ENCODE results near the gene COX7B. TPM values are rescaled to one million over a fixed set of nuclear protein-coding genes. Genes with fewer than 3 reads are reported as not detected.
"Not testable (repeated sequence)": the region's sequence is repeated elsewhere in the genome, so short reads cannot be mapped to it uniquely, and the experiment has no call there.

COX7B gene
- total RNA-seq, 1 experiment from 2014 or later = 243 TPM

DNA sequence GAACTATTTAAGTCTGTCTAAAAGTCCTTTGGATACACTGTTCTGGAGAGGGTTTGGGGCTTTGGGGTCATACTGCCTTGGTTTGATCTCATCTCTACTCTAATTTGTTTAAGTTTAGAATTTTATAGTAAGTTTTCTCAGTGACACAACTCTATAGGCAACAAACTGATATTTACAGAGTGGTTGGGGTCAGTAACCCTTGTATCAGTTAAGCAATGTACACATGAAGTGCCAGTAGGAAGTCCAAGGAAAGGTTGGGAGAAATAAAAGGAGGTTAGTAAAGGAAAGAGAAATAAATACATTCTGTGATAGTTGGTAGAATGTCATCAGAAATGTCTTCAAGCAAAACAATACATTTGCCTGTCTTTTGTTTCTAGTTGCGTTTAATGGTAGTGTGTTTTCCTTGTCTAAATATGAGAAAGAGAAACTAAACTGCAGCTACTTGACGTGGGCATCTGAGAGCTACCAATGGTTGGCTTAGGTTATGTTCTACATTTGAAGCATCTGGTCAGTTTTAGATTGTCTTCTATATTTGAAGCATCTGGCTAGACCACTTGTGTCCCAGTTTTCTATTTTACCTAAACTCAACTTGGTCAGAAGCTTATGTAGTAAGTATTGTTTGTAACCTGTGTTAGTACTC is 18.1 kb downstream of the COX7B start:
- no peaks in the 10 kb centered on the region for H3K9me3 Mint-ChIP-seq (ENCODE audit: unreplicated experiment)
- TF ChIP-seq, protein P1, sequence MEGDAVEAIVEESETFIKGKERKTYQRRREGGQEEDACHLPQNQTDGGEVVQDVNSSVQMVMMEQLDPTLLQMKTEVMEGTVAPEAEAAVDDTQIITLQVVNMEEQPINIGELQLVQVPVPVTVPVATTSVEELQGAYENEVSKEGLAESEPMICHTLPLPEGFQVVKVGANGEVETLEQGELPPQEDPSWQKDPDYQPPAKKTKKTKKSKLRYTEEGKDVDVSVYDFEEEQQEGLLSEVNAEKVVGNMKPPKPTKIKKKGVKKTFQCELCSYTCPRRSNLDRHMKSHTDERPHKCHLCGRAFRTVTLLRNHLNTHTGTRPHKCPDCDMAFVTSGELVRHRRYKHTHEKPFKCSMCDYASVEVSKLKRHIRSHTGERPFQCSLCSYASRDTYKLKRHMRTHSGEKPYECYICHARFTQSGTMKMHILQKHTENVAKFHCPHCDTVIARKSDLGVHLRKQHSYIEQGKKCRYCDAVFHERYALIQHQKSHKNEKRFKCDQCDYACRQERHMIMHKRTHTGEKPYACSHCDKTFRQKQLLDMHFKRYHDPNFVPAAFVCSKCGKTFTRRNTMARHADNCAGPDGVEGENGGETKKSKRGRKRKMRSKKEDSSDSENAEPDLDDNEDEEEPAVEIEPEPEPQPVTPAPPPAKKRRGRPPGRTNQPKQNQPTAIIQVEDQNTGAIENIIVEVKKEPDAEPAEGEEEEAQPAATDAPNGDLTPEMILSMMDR (IDR thresholded peaks at IDR 0.05; ENCODE audit: insufficient read depth in 1 of 2, low read depth in 1 of 2, low read length in 1 of 2, severe bottlenecking in 1 of 2, unreplicated experiment in 1 of 2) = no peak
- H3K36me3 ChIP-seq (ENCODE audit: control insufficient read depth, insufficient read depth, low read length) = no peaks in the 10 kb centered on the region
- no peaks in the 10 kb centered on the region for H3K4me1 Mint-ChIP-seq (ENCODE audit: low read depth, unreplicated experiment)
- H3K4me1 ChIP-seq = no peaks in the 10 kb centered on the region
- no TSS peak for BruUV-seq (replicated peaks)
- H3K4me3 ChIP-seq (ENCODE audit: low read depth, low read length) = no peak overlapping the region
- no peaks in the 10 kb centered on the region for H3K27me3 ChIP-seq (replicated peaks; ENCODE audit: control insufficient read depth, insufficient read depth, low read length)
- no peaks in the 10 kb centered on the region for H3K27me3 Mint-ChIP-seq (ENCODE audit: insufficient read depth, unreplicated experiment)
- no peak overlapping the region for H3K27ac Mint-ChIP-seq (ENCODE audit: unreplicated experiment)
- intact Hi-C loops (cut with micrococcal nuclease; ENCODE audit: unreplicated experiment) = no loop called here
- no peaks in the 10 kb centered on the region for H3K36me3 Mint-ChIP-seq (ENCODE audit: insufficient read depth, unreplicated experiment)
- ChIA-PET POLR2A (no interaction called here), CTCF (no interaction called here)
- no peak overlapping the region for H3K4me3 Mint-ChIP-seq (ENCODE audit: unreplicated experiment)
- DNase-seq = no peak
- no peaks in the 10 kb centered on the region for H3K9me3 ChIP-seq

DNA sequence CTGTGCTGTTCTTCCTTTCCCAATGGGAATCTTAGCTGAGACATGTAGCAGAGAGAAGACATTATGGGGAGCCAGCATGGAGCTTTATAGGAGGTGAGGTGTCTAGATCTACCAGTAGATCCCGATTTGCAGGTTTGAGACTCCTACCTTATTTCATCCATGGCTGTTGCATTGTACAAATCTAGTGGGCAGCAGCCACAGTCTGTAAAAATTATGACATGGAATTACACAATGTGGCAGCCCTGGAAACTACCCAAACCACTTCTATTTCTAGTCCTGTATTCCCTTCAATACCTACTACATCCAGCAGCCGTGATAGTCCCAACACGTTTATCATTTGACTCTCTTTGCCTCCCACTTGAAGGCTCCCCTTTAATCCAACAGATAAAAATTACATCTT is 19.3 kb downstream of the COX7B start:
- Histone ChIP-seq H3K27me3 (replicated peaks; ENCODE audit: control insufficient read depth, insufficient read depth, low read length) (no peaks in the 10 kb centered on the region), H3K36me3 (ENCODE audit: control insufficient read depth, insufficient read depth, low read length) (no peaks in the 10 kb centered on the region), H3K4me1 (no peaks in the 10 kb centered on the region), H3K4me3 (ENCODE audit: low read depth, low read length) (no peak overlapping the region), H3K9me3 (no peaks in the 10 kb centered on the region)
- DNase-seq = no peak
- H3K27ac Mint-ChIP-seq (ENCODE audit: unreplicated experiment) = no peak overlapping the region
- H3K4me1 Mint-ChIP-seq (ENCODE audit: low read depth, unreplicated experiment) = no peaks in the 10 kb centered on the region
- CTCF ChIA-PET = no interaction called here
- H3K9me3 Mint-ChIP-seq (ENCODE audit: unreplicated experiment) = no peaks in the 10 kb centered on the region
- no TSS peak for BruUV-seq (replicated peaks)
- H3K36me3 Mint-ChIP-seq (ENCODE audit: insufficient read depth, unreplicated experiment) = no peaks in the 10 kb centered on the region
- no peaks in the 10 kb centered on the region for H3K27me3 Mint-ChIP-seq (ENCODE audit: insufficient read depth, unreplicated experiment)
- POLR2A ChIA-PET = no interaction called here
- no peak overlapping the region for H3K4me3 Mint-ChIP-seq (ENCODE audit: unreplicated experiment)
- TF ChIP-seq, protein P1 (IDR thresholded peaks at IDR 0.05; ENCODE audit: insufficient read depth in 1 of 2, low read depth in 1 of 2, low read length in 1 of 2, severe bottlenecking in 1 of 2, unreplicated experiment in 1 of 2) = no peak
- intact Hi-C loops (cut with micrococcal nuclease; ENCODE audit: unreplicated experiment) = no loop called here

DNA sequence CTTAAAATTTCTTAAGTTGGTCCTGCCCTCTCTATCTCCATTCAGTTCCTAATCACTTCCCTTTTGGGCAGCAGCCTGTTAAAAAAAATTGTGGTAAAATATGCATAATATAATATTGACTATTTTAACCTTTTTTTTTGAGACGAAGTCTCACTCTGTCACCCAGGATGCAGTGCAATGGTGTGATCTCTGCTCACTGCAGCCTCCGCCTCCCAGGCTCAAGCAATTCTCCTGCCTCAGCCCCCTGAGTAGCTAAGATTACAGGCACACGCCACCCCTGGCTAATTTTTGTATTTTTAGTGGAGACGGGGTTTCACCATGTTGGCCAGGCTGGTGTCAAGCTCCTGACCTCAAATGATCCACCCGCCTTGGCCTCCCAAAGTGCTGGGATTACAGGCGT is 20.1 kb downstream of the COX7B start:
- H3K4me3 ChIP-seq (ENCODE audit: low read depth, low read length); H3K27me3 ChIP-seq (replicated peaks; ENCODE audit: control insufficient read depth, insufficient read depth, low read length); CTCF ChIA-PET; intact Hi-C loops (cut with micrococcal nuclease; ENCODE audit: unreplicated experiment); DNase-seq; H3K9me3 ChIP-seq; H3K4me1 ChIP-seq; H3K4me1 Mint-ChIP-seq (ENCODE audit: low read depth, unreplicated experiment); H3K36me3 ChIP-seq (ENCODE audit: control insufficient read depth, insufficient read depth, low read length); H3K4me3 Mint-ChIP-seq (ENCODE audit: unreplicated experiment); POLR2A ChIA-PET; H3K36me3 Mint-ChIP-seq (ENCODE audit: insufficient read depth, unreplicated experiment); BruUV-seq (replicated peaks); H3K27ac Mint-ChIP-seq (ENCODE audit: unreplicated experiment); H3K9me3 Mint-ChIP-seq (ENCODE audit: unreplicated experiment); H3K27me3 Mint-ChIP-seq (ENCODE audit: insufficient read depth, unreplicated experiment): not testable (repeated sequence)

DNA sequence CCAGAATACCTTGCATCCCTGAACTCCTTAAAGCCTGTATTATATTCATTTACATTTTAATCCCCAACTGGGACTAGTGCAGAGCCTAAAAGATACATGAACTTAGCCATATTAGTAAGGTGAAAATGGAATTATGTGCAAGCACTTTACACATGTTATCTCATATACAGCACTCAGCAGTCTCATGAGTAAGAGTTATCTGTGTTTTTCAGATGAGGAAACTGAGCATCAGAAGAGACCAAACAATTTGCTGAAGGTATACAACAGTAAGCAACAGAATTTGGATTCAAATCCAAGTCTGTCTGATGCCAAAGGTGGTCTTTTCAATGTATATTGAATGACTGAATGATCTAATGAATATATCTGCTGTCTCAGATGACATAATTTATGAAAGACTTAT is 23.5 kb downstream of the COX7B start:
- intact Hi-C loops (cut with micrococcal nuclease; ENCODE audit: unreplicated experiment) = no loop called here
- Mint-ChIP-seq H3K36me3 (ENCODE audit: insufficient read depth, unreplicated experiment) (no peaks in the 10 kb centered on the region), H3K27ac (ENCODE audit: unreplicated experiment) (no peak overlapping the region), H3K27me3 (ENCODE audit: insufficient read depth, unreplicated experiment) (no peaks in the 10 kb centered on the region), H3K9me3 (ENCODE audit: unreplicated experiment) (no peaks in the 10 kb centered on the region), H3K4me3 (ENCODE audit: unreplicated experiment) (no peak overlapping the region), H3K4me1 (ENCODE audit: low read depth, unreplicated experiment) (no peaks in the 10 kb centered on the region)
- Histone ChIP-seq H3K9me3 (no peaks in the 10 kb centered on the region), H3K36me3 (ENCODE audit: control insufficient read depth, insufficient read depth, low read length) (no peaks in the 10 kb centered on the region), H3K4me1 (no peaks in the 10 kb centered on the region), H3K4me3 (ENCODE audit: low read depth, low read length) (no peak overlapping the region), H3K27me3 (replicated peaks; ENCODE audit: control insufficient read depth, insufficient read depth, low read length) (no peaks in the 10 kb centered on the region)
- CTCF ChIA-PET = no interaction called here
- DNase-seq = no peak
- BruUV-seq (replicated peaks) = no TSS peak
- TF ChIP-seq, protein P1 (IDR thresholded peaks at IDR 0.05; ENCODE audit: insufficient read depth in 1 of 2, low read depth in 1 of 2, low read length in 1 of 2, severe bottlenecking in 1 of 2, unreplicated experiment in 1 of 2) = no peak
- POLR2A ChIA-PET = no interaction called here
